NB4 (cell line): ENCODE data around the gene CLK4.

ENCODE experiments used
- DNase-seq: peaks from one replicate; pipeline ENCODE4 v3.0.0; 2010; ENCODE audit warnings: low read depth
- H3K4me3 ChIP-seq: one replicate; pipeline ENCODE4 v1.5.1; 2011; ENCODE audit warnings: mild to moderate bottlenecking, low read depth, low read length, moderate library complexity
- MYC ChIP-seq: IDR thresholded peaks from 2 replicates; pipeline ENCODE4 v1.6.1; 2011; ENCODE audit warnings: low read depth, low read length
- POLR2A ChIP-seq: IDR thresholded peaks from 2 replicates; pipeline ENCODE4 v1.6.1; 2011; ENCODE audit warnings: mild to moderate bottlenecking; ENCODE audit not compliant: insufficient read length; ENCODE audit errors: extremely low read depth
- TF ChIP-seq, protein P1 (sequence below): IDR thresholded peaks from 2 replicates; pipeline ENCODE4 v1.6.1; 2011; ENCODE audit warnings: low read depth, low read length
- TF ChIP-seq, protein P2 (sequence below): IDR thresholded peaks from one replicate; pipeline ENCODE4 v1.5.1; 2012; ENCODE audit warnings: low read depth, low read length

CLK4 gene

DNA sequence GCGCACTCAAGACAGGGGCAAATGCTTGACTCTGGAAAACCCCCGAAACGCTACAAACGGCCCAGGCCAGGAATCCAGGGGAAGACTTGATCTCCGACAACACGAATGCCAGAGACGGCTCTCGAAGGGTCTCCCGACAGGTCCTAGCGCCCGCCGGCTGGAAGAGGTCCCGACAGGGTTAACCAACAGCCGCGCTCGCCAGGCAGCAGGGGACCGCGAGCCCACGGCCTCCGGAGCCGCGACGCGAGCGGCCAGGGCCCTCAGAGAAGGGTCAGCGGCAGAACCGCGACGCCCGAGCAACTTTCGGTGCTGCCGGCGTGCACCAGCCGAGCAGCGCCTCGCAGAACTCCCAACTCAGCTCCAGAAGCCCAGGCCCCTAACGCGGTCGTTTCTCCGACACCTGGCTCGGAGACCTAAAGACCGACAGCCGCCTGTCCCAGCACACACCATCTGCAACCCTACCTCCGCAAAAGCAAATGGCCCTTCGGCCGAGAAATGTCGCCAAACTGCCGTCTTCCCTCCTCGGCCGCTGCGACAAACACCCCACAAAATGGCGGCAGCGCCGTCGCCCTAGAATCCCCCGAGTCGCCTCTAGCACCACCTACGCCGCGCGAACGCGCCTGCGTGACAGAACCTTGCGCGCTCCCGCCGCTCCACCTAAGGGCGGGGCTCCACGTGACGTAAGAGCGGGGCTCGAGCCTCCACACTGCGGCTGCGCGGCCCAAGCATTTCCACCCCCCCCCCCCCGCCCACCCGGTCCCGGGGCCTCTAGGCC, at the start of gene CLK4:
Gene CLK4 (minus strand): TSS at position 567 of the 775 bp plus-strand sequence. CDS start 3,634 bp downstream, outside the sequence.
- peak; percentile 94 for DNase-seq
- TF ChIP-seq POLR2A (peak; percentile 90), MYC (peak; percentile 71; the same call in 1 of the 2 replicates)
- TF ChIP-seq, protein P1, sequence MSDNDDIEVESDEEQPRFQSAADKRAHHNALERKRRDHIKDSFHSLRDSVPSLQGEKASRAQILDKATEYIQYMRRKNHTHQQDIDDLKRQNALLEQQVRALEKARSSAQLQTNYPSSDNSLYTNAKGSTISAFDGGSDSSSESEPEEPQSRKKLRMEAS = peak; percentile 82
- TF ChIP-seq, protein P2, sequence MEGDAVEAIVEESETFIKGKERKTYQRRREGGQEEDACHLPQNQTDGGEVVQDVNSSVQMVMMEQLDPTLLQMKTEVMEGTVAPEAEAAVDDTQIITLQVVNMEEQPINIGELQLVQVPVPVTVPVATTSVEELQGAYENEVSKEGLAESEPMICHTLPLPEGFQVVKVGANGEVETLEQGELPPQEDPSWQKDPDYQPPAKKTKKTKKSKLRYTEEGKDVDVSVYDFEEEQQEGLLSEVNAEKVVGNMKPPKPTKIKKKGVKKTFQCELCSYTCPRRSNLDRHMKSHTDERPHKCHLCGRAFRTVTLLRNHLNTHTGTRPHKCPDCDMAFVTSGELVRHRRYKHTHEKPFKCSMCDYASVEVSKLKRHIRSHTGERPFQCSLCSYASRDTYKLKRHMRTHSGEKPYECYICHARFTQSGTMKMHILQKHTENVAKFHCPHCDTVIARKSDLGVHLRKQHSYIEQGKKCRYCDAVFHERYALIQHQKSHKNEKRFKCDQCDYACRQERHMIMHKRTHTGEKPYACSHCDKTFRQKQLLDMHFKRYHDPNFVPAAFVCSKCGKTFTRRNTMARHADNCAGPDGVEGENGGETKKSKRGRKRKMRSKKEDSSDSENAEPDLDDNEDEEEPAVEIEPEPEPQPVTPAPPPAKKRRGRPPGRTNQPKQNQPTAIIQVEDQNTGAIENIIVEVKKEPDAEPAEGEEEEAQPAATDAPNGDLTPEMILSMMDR = no peak
- H3K4me3 ChIP-seq = peak within 1 kb of the TSS; percentile 95

DNA sequence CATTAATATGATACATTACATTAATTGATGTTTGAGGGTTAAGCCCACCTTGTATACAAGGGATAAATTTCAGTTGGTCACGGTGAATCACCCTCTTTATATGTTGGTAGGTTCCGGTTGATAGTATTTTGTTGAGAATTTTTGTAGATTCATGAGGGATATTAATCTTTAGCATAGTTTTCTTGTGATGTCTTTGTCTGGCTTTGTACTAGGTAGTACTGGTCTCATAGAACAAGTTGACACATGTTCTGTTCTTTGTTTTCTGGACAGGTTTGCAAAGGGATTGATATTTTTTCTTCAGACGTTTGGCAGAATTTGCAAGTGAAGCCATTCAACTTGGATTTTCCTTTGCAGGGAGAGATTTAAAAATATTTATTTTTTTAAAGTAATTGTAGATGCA, 49.1 kb upstream of the CLK4 start:
- TF ChIP-seq, protein P2 = no peak
- TF ChIP-seq MYC (no peak), POLR2A (no peak)
- TF ChIP-seq, protein P1 = no peak
- DNase-seq = no peak
- no peak overlapping the region for H3K4me3 ChIP-seq

DNA sequence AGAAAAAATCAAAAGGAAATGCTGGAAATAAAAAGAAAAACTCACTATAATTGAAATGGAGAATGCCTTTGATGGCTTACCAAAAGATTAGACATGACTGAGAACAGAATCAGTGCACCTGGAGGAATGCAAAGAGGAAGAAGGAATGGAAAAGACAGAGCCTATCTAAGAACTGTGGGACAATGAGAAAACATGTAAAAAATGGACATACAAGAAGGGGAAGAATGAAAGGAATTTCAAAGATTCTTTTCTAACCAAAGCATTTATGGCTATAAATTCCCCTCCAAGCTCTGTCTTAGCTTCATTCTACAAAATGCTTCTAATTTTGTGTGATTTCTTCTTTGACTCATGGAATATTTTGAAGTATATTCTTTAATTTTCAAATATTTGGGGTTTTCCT, 47.5 kb upstream of the CLK4 start:
- DNase-seq = no peak
- no peak overlapping the region for H3K4me3 ChIP-seq
- TF ChIP-seq POLR2A = no peak
- TF ChIP-seq, protein P1 = no peak
- TF ChIP-seq MYC = no peak
- TF ChIP-seq, protein P2 = no peak

DNA sequence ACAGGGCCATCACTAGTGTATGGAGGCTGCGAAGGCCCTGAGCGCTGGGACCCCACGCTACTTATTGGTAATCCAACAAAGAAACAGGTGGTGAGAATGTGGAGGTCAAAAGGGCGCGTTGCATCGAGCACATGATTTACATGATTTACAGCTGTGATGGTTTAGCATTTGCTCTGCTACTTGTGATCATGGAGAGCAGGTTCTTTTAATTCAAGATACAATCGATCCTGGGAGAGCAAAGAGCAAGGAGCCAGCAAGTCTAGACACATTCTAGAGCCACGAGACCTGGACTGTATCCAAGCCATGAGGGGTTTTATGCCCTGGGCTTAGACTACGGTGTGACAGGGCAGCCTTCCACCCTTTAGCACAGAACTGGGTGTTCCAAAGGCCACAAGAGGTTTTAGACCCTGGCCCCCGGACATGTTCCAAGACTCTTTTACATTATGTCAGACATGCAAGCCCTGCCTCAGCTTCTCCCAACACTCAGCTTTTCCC, 47.0 kb upstream of the CLK4 start:
- TF ChIP-seq, protein P1 = no peak
- TF ChIP-seq POLR2A (no peak), MYC (no peak)
- TF ChIP-seq, protein P2 = no peak
- no peak for DNase-seq

DNA sequence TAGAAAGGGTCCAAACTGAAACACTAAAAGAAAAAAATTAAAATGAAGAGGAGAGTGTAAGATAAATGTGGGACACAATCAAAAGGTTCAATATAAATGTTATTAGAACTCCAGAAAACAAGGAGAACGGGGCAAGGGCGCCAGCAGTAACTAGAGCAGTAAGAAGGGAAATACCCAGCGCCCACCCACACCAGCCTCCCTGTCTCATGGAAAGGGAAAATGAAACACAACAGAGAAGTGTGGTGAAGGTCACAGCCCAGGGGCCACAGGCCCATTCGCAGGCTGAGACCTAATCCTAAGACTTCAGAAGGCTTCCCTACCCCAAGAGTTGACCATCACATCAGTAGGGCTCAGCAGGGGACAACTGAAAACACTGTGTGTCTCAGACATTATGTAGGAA, 45.8 kb upstream of the CLK4 start:
- no peak overlapping the region for H3K4me3 ChIP-seq
- no peak for DNase-seq
- TF ChIP-seq MYC (no peak), POLR2A (no peak)
- TF ChIP-seq, protein P2 = no peak
- TF ChIP-seq, protein P1 = no peak

More for the DNA sequence above, 47.0 kb upstream of the CLK4 start:
- H3K4me3 ChIP-seq = no peak overlapping the region
